Ovary (tissue), 9 donors: ENCODE data around the gene PLXNA3. TPM values are rescaled to one million over a fixed set of nuclear protein-coding genes. Genes with fewer than 3 reads are reported as not detected.
A peak's percentile ranks its signal among the peaks of the same experiment; 100 is the strongest.
"Not testable (repeated sequence)": the region's sequence is repeated elsewhere in the genome, so short reads cannot be mapped to it uniquely, and the experiment has no call there.

ENCODE experiments used
- DNase-seq, 5 donors: peaks; one replicate each; pipeline ENCODE4 v3.0.0-alpha.2; 2019 to 2020
- H3K27ac ChIP-seq, 2 donors: fragments of 200-600 bp; one replicate each; pipeline versions ENCODE4 v1.5.1 to v1.8.0; 2019 to 2022
- H3K27me3 ChIP-seq: fragments of 200-600 bp; one replicate; pipeline ENCODE4 v1.8.0; 2022
- H3K36me3 ChIP-seq: fragments of 200-600 bp; sonication (generic); one replicate; pipeline ENCODE4 v1.5.1; 2019
- H3K4me1 ChIP-seq: one replicate; pipeline ENCODE4 v1.8.1; 2013; ENCODE audit warnings: mild to moderate bottlenecking, moderate library complexity; ENCODE audit not compliant: insufficient read depth
- H3K4me3 ChIP-seq: fragments of 200-600 bp; sonication (generic); one replicate; pipeline ENCODE4 v1.5.1; 2017
- H3K9me3 ChIP-seq, 2 donors: fragments of 200-600 bp in 1 of 2; sonication (generic) in 1 of 2; one replicate each; pipeline versions ENCODE4 v1.5.1 to v1.8.1; 2013 to 2019; ENCODE audit warnings: mild to moderate bottlenecking in 1 of 2, moderate library complexity in 1 of 2
- EP300 ChIP-seq: sonication (generic); formaldehyde crosslinking; IDR thresholded peaks from one replicate; pipeline ENCODE4 v1.6.1; 2017; ENCODE audit warnings: antibody characterized with exemption
- POLR2A ChIP-seq: fragments of 450-650 bp; IDR thresholded peaks from one replicate; pipeline ENCODE4 v1.6.1; 2017; ENCODE audit warnings: antibody characterized with exemption, mild to moderate bottlenecking, moderate library complexity
- WGBS, 3 donors: extraction: QIAGEN DNeasy Blood & Tissue Kit in 1 of 3; methylation state at CpG; one replicate each; pipeline versions ENCODE4 v1.1.5 to v1.1.7; 2013 to 2017; 5-methylcytosine and 5-hydroxymethylcytosine counted together
- intact Hi-C, 4 donors: fragments of 100-400 bp; cut with DNase I; formaldehyde crosslinking; loops; one replicate each; pipeline versions ENCODE4 v1.11.0 to v1.15.1; 2022 to 2023
- polyA plus RNA-seq, 2 donors: library from polyadenylated mRNA; stranded (reverse); fragments of 200-250 nt in 1 of 2; fragments of 350-450 nt in 1 of 2; fragmentation: Illumina TruSeq in 1 of 2; extraction: RNeasy Lipid Tissue Mini Kit (QIAGEN cat#74804) in 1 of 2; gene quantifications; one replicate each; pipeline ENCODE4 v1.2.3, GENCODE V29; 2013 to 2014
- total RNA-seq, 7 donors: library from RNA; depleted of rRNA in 2 of 7; stranded (reverse); fragments of >200 nt in 2 of 7; fragmentation: NEBNext Ultra II Directional in 3 of 7; extraction: Animal tissue kit (Norgen Biotek cat#: 25700) in 3 of 7; gene quantifications; one replicate each; pipeline versions ENCODE4 v1.1.0 to v1.2.4, GENCODE V29; 2016 to 2023
- TF ChIP-seq, protein P1 (sequence below), 3 donors: fragments of 450-650 bp in 2 of 3; fragments of 200-600 bp in 1 of 3; IDR thresholded peaks; one replicate each; pipeline versions ENCODE4 v1.5.1 to v1.8.0; 2016 to 2022; ENCODE audit warnings: antibody characterized with exemption in 3 of 3, mild to moderate bottlenecking in 1 of 3
- donor health status: DM: no; HTN: no; CAD: no; lungs with moderate emphysema.
- donor health status: DM: no; HTN: no; CAD: no.
- donor health status: Bipolar disorder and iron deficiency.
- donor health status: DM: yes; HTN: yes; CAD: no.
- donor health status: DM: no; HTN: no; CAD: no.
- donor health status: DM: yes; HTN: yes; CAD: no.

Gene PLXNA3
- total and polyA plus RNA-seq, 9 donors = 9.5 to 118 (median 43.2) TPM

- TF ChIP-seq POLR2A = no peak
- TF ChIP-seq EP300 = no peak
- TF ChIP-seq, protein P1, sequence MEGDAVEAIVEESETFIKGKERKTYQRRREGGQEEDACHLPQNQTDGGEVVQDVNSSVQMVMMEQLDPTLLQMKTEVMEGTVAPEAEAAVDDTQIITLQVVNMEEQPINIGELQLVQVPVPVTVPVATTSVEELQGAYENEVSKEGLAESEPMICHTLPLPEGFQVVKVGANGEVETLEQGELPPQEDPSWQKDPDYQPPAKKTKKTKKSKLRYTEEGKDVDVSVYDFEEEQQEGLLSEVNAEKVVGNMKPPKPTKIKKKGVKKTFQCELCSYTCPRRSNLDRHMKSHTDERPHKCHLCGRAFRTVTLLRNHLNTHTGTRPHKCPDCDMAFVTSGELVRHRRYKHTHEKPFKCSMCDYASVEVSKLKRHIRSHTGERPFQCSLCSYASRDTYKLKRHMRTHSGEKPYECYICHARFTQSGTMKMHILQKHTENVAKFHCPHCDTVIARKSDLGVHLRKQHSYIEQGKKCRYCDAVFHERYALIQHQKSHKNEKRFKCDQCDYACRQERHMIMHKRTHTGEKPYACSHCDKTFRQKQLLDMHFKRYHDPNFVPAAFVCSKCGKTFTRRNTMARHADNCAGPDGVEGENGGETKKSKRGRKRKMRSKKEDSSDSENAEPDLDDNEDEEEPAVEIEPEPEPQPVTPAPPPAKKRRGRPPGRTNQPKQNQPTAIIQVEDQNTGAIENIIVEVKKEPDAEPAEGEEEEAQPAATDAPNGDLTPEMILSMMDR (IDR thresholded peaks at IDR 0.05) = no peak
- Histone ChIP-seq H3K4me3 (peak overlapping the region; percentile 56), H3K9me3 (no peaks in the 10 kb centered on the region), H3K4me1 (no peaks in the 10 kb centered on the region), H3K36me3 (no peaks in the 10 kb centered on the region), H3K27me3 (no peaks in the 10 kb centered on the region), H3K27ac (peak overlapping the region; percentile 85 to 89)
- DNase-seq = peak; percentile 64 to 74 (median 66)
- WGBS, 3 donors = 28 to 59% (median 41%) methylated on average over 17 to 19 of the region's 19 CpGs
- intact Hi-C loops = no loop called here
Measured at GRCh38 chrX:154490021-154490413, 31.9 kb downstream of the PLXNA3 start.

- TF ChIP-seq POLR2A (peak; percentile 78), EP300 (no peak)
- H3K27ac ChIP-seq = peak within 1 kb of the TSS; percentile 85 to 93
- intact Hi-C loops = no loop called here
- peak within 1 kb of the TSS; percentile 56 for H3K4me3 ChIP-seq
- H3K27me3 ChIP-seq = no peaks in the 10 kb centered on the region
- H3K9me3 ChIP-seq = no peaks in the 10 kb centered on the region
- no peaks in the 10 kb centered on the region for H3K36me3 ChIP-seq
- 28 to 37% (median 29%) methylated on average over 47 to 71 of the region's 71 CpGs for WGBS, 3 donors
- H3K4me1 ChIP-seq = no peaks in the 10 kb centered on the region
- peak; percentile 90 to 94 (median 93) for DNase-seq
Measured at GRCh38 chrX:154490414-154491083, 32.5 kb downstream of the PLXNA3 start, which contains the start of gene SLC10A3. Gene SLC10A3, minus strand, starts transcription at chrX:154490629. Its CDS starts 1,689 bp downstream, at chrX:154488940.

DNA sequence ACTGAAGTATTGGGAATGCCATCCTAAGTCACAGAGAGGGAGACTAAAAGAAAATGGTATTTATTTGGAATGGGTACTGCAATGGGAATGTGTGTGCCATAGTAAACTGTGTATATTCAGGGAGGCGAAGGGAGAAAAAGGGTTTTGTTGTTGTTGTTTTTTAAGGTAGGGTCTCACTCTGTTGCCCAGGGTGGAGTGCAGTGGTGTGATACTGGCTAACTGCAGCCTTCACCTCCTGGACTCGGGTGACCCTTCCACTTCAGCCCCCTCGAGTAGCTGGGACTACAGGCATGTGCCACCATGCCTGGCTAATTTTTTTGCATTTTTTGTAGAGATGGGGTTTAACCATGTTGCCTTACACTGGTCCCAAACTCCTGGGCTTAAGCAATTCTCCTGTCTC lies 36.6 kb downstream of the PLXNA3 start:
- TF ChIP-seq POLR2A = no peak
- no peak for TF ChIP-seq EP300
- TF ChIP-seq, protein P1 (IDR thresholded peaks at IDR 0.05) = no peak
- Histone ChIP-seq H3K4me3 (no peak overlapping the region), H3K27ac (no peak overlapping the region), H3K27me3 (no peaks in the 10 kb centered on the region), H3K36me3 (no peaks in the 10 kb centered on the region), H3K9me3 (no peaks in the 10 kb centered on the region), H3K4me1 (no peaks in the 10 kb centered on the region)
- DNase-seq = no peak
- intact Hi-C loops = no loop called here
- 63 to 70% (median 66%) methylated on average over 3 of the region's 3 CpGs for WGBS, 3 donors

DNA sequence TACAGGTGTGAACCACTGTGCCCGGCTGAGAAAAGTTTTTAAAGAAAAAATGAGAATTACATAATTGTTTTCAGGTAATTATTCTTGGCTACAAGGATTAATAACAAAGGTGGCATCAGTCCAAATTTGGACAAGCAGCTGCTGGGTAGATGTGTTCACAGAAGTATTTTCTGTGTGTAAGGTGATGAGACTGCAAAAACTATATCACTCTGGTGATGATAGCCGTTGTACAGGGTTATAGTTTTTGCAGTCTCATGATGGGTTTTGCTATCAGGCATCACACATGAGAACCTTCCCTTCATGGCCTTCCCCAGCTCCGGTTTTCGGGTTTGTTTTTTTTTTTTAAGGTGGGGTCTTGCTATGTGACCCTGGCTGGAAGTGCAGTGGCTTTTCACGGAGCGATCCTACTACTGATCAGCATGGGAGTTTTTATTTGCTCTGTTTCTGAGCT lies 37.4 kb downstream of the PLXNA3 start:
- WGBS, 3 donors = 69 to 73% (median 70%) methylated on average over 6 of the region's 6 CpGs
- DNase-seq = no peak
- no peaks in the 10 kb centered on the region for H3K27me3 ChIP-seq
- no peak overlapping the region for H3K27ac ChIP-seq
- no peak overlapping the region for H3K4me3 ChIP-seq
- H3K4me1 ChIP-seq = no peaks in the 10 kb centered on the region
- TF ChIP-seq POLR2A = no peak
- no peak for TF ChIP-seq EP300
- TF ChIP-seq, protein P1 (IDR thresholded peaks at IDR 0.05) = no peak
- no peaks in the 10 kb centered on the region for H3K36me3 ChIP-seq
- intact Hi-C loops = no loop called here
- H3K9me3 ChIP-seq = no peaks in the 10 kb centered on the region

GRCh38 chrX:154496591-154497137 lies 38.6 kb downstream of the PLXNA3 start:
- not testable (repeated sequence) for H3K27ac ChIP-seq

DNA sequence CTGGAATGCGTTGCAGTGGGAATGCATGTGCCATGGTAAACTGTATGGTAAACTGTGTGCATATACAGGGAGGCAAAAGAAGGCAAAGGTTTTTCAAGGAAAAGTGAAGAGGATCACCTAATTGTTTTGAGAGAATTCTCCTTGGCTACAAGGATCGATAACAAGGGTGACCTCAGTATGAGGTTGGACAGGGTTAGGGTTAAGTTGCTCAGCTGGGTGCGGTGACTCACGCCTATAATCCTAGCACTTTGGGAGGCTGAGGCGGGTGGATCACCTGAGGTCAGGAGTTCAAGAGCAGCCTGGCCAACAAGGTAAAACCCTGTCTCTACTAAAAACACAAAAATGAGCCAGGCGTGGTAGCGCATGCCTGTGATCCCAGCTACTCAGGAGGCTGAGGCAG lies 43.3 kb downstream of the PLXNA3 start:
- H3K4me1 ChIP-seq, H3K4me3 ChIP-seq, H3K27me3 ChIP-seq, DNase-seq, H3K9me3 ChIP-seq, intact Hi-C loops, H3K36me3 ChIP-seq, H3K27ac ChIP-seq: not testable (repeated sequence)
- 85 to 92% (median 89%) methylated on average over 7 of the region's 7 CpGs for WGBS, 3 donors

More at GRCh38 chrX:154496591-154497137, 38.6 kb downstream of the PLXNA3 start:
- H3K4me3 ChIP-seq, intact Hi-C loops, DNase-seq, H3K9me3 ChIP-seq, H3K36me3 ChIP-seq, H3K4me1 ChIP-seq, H3K27me3 ChIP-seq: not testable (repeated sequence)
- 61 to 76% (median 76%) methylated on average over 4 of the region's 4 CpGs for WGBS, 3 donors
